C1 segment of cervical spinal cord (tissue), 14 donors: ENCODE results near the gene SKIC8.
A peak's percentile ranks its signal among the peaks of the same experiment; 100 is the strongest.

Source experiments
- DNase-seq, 14 donors: peaks; one replicate each; lab custom pipeline; 2025; lab: John Stamatoyannopoulos, UW

SKIC8 gene

DNA sequence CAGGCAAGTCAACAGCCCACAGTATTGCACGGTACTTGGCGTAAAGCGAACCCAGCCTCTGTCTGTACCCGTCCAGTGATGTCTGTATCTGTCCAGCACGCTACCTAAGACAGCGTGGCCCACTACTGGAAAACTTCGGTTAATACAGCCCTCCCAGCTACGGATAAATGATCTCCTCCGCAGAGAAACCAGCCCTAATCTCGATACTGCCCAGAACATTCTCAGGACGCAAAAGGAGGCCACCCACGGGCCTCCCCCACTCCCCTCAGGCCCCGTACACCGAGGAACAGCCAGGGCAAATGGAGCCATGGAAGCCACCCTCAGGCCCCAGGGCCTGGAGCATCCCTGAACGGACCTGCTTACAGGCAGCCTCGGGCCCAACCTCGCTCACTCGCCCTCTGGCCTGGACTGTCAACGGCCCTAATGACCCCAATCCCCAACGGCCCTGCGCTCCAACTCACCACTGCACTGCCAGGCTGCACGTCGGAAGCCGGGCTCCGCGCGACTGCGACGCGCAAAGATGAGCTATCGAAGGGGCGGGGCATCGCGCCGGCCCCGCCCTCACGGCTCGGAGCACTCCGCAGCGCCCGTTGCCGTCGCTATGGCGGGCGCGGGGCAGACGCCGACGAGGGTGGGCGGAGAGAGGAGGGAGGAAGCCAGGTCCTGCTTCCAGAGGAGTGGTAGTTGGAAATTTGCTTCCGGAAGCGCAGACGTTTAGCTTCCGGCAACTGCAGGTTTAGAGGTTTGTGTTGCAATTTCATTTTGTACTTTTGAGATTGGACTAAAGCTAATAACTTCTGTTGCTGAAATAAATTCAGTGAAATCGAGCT, at the start of gene SKIC8:
TSS of gene SKIC8 (minus strand) at position 509 of the 830 bp plus-strand sequence. CDS start 3,923 bp downstream, outside the sequence.
- peak; percentile 23 to 89 (median 80) for DNase-seq

DNA sequence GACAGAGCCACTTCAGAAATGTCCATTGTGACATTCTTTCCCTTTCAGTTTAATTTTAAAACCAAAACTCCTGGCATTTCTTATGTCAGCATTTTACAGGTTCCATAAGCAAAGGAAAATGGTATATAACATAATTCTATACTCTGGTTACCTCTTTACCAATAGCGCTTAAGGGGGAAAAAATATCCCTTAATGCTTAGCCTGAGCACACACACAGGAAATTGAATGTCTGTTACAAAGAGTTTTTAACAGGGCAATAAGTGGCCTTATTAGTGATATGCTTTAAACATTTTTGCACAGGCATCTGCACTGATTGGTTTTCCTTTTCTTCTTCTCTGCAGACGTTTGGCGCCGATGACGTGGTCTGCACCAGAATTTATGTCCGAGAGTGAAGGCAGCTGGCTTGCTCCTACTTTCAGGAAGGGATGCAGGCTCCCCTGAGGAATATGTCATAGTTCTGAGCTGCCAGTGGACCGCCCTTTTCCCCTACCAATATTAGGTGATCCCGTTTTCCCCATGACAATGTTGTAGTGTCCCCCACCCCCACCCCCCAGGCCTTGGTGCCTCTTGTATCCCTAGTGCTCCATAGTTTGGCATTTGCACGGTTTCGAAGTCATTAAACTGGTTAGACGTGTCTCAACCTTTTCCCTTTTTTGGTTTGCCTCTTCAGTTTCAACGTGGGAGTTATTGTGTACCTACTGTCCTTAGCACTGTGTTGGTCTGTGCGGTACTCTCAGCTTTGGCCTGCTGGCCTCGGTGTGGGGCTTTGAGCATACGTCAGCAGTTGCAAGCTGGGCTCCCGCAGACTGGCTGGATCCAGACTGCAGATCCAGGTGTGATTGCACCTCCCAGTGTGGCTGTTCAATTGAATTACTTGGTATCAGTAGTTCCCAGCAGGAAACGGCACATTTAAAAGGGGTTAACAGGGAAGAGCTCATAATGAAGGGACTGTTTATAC, 48.5 kb upstream of the SKIC8 start:
- no peak for DNase-seq

DNA sequence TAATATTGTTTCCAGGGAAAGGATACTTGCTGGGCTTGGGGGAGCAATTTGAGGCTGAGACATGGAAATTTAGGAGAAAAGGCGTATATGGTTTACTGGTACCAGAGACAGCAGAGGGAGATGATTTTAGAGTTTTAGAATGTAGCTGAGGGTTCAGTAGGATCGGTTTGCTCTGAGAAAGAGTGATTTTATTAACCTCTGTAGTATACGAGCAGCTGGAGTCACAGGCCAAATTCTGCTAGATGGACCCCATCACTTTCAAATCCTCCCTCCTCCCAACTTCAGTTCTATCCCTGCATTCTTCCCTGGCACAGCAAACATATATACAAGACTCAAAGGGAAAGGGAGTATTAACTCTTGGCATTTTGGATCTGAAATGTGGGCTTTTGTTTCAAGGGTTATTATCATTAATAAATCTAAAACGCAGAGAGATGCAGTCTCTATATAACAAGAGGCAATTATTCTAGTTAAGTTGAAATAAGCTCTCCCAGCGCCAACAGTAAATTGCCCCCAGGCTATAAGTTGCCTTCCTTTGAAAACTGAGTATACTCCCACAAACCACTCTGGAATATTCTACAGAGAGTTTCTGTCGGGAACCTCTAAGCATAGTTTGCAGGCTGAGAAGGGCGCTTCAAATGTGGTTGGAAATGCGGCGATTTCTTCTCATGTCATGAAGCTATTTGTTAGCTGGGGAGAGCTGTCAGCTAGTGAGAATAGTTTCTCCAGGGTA, 46.2 kb upstream of the SKIC8 start:
- DNase-seq, result no peak

DNA sequence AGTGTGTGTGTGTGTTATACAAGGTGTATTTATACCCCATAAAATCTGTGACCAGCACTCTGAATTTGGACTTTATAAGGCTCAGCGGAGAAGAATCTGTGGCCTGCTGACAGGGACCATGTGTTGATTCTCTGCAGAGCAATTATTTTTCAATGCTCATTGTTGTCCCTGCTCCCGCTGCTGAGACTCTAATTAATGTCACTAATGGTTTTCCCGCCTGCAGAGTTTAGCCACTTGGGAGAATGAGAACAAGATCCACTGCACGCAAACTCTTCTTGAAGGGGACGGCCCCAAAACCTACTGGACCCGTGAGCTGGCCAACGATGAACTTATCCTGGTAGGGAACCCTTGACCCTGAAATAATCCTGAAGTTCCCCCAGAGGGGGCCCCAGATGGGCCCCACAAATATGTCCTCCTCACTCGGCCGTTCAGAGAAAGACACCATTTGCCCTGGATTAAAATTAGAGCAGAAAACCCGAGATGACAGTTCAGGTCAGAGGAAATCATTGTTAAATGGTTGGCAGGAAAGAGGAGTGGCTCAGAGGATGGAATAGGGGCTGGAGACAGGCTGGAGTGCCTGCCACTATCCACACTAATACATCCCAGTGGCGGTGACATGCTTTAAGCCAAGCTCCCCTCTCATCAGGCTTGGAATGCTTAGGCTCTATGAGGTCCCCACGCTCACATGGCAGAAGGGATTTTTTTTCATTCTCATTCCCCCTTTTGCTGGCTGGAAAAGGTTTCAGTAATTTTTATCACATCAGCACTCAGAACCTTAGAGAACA, 44.1 kb upstream of the SKIC8 start:
- no peak for DNase-seq

DNA sequence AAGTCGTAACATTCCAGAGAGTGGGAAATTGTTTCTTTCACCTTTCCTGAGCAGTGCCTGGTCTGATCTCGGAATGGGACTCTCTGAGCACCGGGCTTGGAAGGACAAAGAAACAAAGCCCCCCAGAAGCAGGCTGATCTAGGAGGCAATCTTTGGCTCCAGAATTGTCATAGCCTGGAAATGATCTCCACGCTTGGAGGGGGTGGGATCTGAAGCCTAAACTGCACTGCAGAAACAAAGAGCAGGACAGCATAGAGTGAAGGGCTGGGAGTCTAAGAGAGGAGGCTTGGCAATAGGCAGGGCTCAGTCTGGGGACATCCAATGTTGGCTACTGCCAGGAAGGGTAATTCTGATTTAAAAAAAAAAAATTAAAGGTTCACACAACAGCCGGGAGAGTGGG, 42.6 kb upstream of the SKIC8 start:
- DNase-seq, result no peak

DNA sequence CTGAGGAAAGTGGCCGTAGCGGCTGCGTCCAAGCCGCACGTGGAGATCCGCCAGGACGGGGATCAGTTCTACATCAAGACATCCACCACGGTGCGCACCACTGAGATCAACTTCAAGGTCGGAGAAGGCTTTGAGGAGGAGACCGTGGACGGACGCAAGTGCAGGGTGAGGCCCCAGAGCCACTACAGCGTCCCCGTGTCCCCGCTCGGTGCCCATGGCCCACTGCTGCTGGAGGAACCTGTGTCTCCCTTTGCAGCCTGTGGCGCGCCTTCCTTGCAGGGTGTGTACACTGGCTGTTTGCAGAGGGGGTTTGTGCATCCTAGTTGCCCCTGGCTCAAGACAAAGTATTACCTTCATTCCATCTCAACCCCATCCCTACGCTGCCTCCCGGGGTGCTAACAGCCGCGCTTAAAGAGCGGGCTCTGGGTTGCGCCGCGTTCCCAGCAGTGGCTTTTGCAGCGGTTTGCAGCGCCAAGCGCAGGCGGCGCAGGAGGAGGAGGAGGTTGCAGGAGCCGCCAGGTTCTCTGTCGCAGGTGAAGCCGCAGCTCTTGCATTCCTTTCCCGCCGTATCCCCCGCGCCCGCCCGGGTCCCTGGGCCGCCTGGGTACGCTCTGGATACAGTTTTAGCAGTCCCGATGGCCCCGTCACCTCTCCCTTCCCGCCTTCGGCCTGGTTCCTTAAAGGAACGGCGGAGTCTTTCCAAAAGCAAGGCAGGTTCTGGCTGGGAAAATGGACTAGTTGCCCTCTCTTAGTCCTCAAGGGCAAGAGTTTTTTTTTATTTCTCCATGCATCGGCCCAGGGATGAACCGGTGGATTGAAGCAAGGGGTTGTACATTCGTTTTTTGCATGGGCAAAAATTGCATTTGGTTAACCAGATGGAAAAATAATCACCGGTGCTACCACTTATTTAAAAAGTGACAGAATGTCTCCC, 41.9 kb upstream of the SKIC8 start:
- DNase-seq, result no peak

DNA sequence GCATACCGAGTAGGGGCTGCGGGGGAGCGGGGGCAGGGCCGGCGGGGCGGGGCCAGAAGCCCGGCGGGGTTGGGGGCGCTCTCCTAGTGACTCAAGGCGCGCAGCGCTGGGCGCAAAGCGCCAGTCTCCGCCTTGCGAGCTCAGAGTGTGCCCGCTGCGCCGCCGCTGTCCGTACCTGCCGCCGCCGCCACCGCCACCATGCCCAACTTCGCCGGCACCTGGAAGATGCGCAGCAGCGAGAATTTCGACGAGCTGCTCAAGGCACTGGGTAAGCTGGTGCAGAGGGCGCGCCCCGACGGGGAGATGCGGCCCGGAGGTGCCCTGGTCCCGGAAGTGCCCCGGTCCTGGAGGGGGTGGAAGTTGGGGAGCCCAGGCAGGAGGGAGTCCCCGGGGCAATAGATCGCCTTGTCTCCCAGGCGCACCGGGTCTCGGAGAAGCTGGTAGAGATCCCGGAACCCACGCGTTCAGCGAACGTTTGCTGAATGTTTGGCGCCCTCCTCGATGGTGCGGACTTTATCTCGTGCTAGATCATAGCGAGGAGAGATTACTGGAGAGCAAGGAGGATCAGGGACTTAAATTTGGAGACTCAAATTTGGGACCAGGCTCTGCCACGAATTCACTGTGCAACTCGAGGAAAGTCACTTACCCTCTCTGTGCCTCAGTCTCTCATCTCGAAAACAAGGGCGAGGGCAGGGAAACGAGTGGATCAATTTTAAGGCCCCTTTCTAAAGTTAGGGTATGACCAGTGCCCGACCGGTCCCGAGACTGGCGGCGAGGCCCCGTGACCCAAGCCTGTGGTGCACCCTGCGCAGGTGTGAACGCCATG, 41.0 kb upstream of the SKIC8 start, which contains the start of gene CRABP1:
TSS of gene CRABP1 (plus strand) at position 123 of the 826 bp plus-strand sequence. CDS start at position 199, 76 bp downstream.
- no peak for DNase-seq

DNA sequence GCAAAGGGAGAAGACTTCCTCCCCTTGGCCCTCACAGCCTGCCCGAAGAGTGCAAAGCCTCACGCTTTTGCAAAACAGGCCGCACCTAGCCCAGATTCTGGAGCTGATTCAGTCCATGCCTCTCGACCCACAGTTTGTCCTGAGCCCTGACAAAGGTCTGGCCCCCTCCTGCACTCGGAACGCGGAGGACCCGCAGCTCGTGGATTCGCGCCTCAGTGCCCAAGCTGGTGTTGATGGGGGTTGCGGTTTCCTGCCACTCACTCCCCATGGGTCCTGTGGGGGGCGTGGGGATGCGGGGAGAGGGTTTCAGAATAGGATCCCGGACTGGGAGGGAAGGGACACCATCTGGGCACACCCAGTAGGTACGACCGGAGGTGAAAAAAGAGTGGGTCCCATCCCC, 40.1 kb upstream of the SKIC8 start:
- DNase-seq, result no peak

DNA sequence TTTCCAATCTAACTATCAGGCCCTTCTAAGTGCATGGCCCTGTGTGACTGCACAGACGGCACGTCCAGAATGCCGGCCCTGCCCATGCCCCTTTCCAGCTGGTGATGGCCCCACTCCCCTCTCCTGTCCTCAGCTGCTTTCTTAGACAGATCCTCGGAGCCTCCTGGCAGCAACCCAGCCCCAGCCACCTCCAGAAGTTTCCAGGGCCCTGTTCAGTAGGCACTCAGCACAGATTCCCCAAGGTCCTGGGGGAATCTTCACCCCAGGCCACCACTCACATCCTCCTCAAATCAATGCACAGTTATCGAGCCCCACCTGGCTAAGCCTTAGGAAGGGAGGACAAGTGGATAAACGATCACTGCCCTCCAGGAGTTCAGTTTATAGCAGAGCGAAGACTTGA, 39.4 kb upstream of the SKIC8 start:
- no peak for DNase-seq

DNA sequence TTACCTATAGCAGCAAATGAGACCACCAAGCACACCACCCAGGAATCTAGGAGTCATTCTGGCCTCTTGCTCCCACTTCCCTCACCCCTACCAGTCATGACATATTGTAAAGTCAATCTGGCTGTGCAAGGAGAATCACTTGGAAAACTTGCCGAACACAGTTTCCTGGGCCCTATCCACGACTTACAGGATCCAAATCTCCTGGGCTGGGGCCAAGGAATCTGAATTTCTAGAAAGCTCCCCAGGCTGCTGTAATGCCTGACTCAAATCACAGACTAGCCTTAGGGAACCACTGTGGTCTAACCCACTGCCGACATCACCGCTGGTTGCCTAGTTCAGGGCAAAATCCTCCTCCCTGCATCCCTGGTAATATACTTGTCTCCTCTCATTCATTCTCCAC, 36.6 kb upstream of the SKIC8 start:
- DNase-seq, result no peak

DNA sequence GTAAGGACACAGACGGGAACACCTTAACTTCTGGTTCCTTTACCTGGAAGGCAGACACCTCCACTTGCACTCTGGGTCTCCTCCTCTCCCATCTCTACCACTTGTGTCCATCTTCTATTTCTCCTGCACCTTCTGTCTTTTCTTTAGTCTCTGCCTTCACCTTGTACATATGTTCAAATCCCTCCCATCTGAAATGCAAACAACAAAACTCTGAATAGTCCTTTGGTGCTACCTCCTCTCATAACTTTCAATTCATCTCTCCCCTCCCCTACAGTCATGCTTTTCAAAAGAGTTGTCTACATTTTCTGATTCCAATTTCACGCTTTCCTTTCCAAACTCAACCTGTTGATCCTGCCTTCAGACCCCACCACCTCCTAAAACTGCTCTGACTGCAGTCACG, 35.4 kb upstream of the SKIC8 start:
- DNase-seq, result no peak

DNA sequence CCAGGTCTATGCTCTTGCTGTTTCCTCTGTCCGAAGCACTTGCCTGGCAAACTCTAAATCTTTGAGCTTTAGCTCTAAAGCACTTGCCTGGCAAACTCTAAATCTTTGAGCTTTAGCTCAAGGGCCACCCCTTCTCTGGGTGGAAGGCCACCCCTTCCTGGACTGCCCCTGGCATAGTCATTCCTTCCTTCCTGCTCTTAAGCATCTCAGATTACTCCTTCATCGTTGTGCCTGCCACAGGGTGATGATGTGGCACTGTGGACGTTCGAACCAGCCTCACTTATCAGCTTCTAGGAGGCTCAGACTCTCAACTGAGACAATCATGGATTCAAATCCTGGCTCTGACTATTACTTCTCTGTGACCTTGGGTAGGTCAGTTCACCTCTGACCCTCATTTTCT, 30.2 kb upstream of the SKIC8 start:
- DNase-seq, result no peak

DNA sequence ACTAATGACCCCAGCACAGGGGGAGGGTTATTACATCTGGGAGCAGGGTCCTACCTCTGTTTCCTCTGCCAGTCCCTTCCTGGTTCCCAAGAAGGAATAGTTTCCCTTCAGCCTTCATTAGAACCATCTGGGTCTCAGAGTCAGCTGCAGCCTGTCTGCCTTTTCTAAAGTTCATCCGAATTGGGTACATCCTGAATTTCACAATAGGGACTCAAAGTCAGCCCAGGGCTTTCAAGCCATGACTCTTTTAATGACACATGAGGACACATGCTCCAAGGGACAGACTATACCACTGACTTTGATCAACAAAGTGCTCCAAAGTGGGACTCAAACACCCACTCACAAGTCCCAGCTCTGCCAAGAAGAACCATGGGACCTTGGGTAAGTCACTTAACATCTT, 28.1 kb upstream of the SKIC8 start:
- DNase-seq, result no peak

DNA sequence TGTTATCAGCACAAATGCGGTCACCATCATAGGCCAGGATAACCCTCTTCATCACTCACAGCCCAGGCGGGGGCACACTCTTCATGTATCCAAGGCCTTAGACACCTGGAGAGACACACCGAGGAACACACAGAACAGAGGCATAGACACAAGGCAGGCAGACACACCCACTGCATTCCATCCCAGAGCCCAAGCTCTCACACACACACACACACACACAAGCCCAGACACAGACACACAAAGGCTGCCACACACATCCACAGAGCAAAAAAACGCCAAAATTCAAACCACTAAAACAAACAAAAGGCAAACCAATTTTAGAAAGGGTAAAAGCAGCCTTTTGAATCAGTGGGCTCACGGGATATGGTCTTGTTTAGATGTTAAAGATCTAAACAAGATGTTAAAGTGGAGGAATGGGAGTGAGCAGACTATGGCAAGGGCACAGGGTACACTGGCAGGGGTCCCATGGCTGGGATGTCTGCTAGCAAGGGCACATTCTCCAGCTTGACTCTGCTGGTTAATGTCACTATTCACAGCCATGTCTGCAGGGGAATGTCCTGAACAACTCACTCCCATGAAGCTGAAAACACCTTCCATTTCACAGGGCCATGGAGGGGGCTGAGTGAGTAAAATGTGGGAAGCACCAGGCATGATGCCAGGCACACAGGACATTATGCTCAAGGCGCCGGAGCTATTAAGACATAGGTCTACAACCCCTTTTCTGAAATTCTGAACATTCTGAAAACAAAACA, 25.9 kb upstream of the SKIC8 start:
- DNase-seq, result no peak

DNA sequence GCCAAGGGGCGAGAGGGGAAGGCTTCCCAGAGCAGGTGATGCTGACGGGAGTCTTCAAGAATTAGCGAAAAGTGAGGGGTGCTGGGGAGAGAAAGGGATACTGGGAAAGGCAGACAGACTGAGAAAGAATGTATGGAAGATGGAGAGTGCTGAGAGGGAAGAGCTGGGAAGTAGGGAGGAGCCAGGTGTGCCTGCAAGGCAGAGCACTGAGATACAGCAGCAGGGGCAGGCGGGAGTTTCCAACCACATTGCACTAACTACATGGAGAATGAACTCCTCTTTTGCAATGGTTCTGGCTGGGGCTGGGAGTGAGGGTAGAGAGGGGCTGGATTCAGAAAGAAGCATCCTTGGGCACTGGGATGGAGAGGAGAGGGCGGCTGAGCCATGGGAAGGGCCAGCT, 24.7 kb upstream of the SKIC8 start:
- no peak for DNase-seq

DNA sequence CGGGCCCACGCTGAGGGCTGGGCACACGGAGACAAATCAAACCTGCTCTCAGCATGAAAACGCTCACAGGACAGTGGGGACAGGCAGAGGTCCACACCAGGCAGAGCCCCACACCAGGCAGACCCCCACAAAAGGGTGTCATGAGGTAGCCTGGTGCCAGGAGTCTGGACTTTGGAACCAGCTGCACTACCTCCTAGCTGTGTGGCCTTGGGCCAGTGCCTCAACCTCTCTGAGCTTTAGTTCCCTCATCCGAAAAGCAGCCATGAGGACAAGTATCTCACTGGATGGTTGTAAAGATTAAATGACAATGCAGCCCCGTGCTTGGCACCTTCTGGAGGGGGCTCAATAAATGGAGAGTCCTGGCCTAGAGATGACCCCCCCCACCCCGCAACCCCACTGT, 24.3 kb upstream of the SKIC8 start:
- no peak for DNase-seq

DNA sequence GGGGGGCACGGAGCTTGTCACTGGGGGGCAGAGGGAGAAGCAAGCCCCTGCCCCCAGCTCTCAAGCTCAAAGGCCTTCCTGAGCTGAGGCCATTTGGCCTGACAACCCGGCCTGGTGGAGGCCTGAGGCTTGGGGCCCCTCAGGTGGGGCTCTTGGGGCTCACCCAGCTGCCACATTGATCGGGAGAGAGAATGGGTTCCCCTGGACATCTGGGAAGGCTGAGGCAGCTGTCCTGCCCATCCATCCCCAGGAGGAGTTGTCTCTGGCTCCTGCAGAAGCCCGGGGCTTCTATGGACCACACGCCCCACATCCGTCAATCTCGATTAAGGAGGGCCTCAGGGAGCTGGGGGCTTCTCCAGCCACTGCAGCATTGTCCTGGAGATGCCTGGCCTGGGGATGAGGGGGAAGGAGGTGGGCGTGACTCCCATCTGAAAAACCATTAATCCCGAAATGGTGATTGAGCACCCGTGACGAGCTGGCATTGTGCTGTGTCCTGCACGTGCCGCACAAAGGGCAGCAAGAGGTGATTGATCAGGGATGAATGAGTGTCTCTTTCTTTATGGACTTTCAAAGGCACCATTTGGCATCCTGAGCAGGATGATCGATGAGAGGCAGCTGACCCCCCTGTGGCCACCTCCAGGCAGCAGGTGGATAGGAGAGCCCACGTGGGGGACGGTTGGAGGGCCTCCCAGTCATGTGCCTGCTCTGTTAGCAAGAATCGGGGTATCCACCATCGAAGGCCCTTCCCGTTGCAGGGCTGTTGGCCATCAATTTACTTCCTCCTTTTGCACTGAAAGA, 23.5 kb upstream of the SKIC8 start:
- no peak for DNase-seq
